Measurements from ENCODE around the gene SORBS1. TPM values are rescaled to one million over a fixed set of nuclear protein-coding genes. Genes with fewer than 3 reads are reported as not detected.

SORBS1 gene
- total and polyA plus RNA-seq, 2 of the 13 experiments (the other 11 are each of a cell fraction or from before 2014, with no cell fraction given): 16.8 to 39.8 TPM

GRCh38 chr10:95352684-95353083 is 208.5 kb downstream of the SORBS1 start:
- no peak for DNase-seq (ENCODE audit: low spot score)
- H3K79me2 ChIP-seq (ENCODE audit: insufficient read depth, low read length): no peaks in the 10 kb centered on the region
- TF ChIP-seq CHCHD3 (CRISPR knock-in tag; IDR thresholded peaks at IDR 0.05) (no peak), ZNF558 (CRISPR knock-in tag; IDR thresholded peaks at IDR 0.05; ENCODE audit: borderline replicate concordance) (0 out of 2 replicates have a peak, but pooled peaks have one; percentile 36), ZNF687 (CRISPR knock-in tag; IDR thresholded peaks at IDR 0.05) (no peak)
- no peak for ATAC-seq
- WGBS (ENCODE audit: low lambda C conversion rate): 100% methylated on average over 2 of the region's 2 CpGs
- H3K4me2 ChIP-seq (ENCODE audit: low read depth, low read length): no peak overlapping the region
- H3K36me3 ChIP-seq (replicated peaks in 1 of 2; ENCODE audit: control insufficient read depth in 1 of 2, insufficient read depth in 2 of 2, low read length in 2 of 2): peaks cover 22 to 48% of the 10 kb centered on the region in 2 experiments
- no peak overlapping the region for H2AFZ ChIP-seq (ENCODE audit: low read length)
- H3K27me3 ChIP-seq (ENCODE audit: control insufficient read depth in 1 of 2, insufficient read depth in 2 of 2, low read length in 2 of 2): no peaks in the 10 kb centered on the region
- no peak for FAIRE-seq
- no peak overlapping the region for H3K9ac ChIP-seq (ENCODE audit: insufficient read depth, low read depth, low read length)
- H3K4me3 ChIP-seq (replicated peaks in 1 of 3; ENCODE audit: insufficient read depth in 1 of 3, low read depth in 2 of 3, low read length in 3 of 3): no peak overlapping the region
- peaks cover 70% of the 10 kb centered on the region for H3K4me1 ChIP-seq (ENCODE audit: insufficient read depth, low read length)
- ChIA-PET POLR2A (no interaction called here), CTCF (ENCODE audit: low intra/inter-chr PET ratio, low total read pairs) (no interaction called here)
- H4K20me1 ChIP-seq (ENCODE audit: insufficient read depth, low read length): no peaks in the 10 kb centered on the region
- in situ Hi-C loops (cut with HindIII; ENCODE audit: extremely low pct_ligation_motif_present, low pct_unique_long_range_greater_than_20kb): no loop called here
- H3K27ac ChIP-seq (ENCODE audit: extremely low read length, insufficient read depth, low read length): no peak overlapping the region
- H3K9me3 ChIP-seq (ENCODE audit: low read length): no peaks in the 10 kb centered on the region
- BruUV-seq (replicated peaks): no TSS peak
- intact Hi-C loops (cut with micrococcal nuclease; ENCODE audit: unreplicated experiment): no loop called here

- no peaks in the 10 kb centered on the region for H3K9me3 ChIP-seq (ENCODE audit: low read length)
- H3K4me1 ChIP-seq (ENCODE audit: insufficient read depth, low read length): peaks cover 84% of the 10 kb centered on the region
- in situ Hi-C loops (cut with HindIII; ENCODE audit: extremely low pct_ligation_motif_present, low pct_unique_long_range_greater_than_20kb) (no loop called here), intact Hi-C loops (cut with micrococcal nuclease; ENCODE audit: unreplicated experiment) (no loop called here)
- H2AFZ ChIP-seq (ENCODE audit: low read length): no peak overlapping the region
- peak overlapping the region; percentile 78 for H3K27ac ChIP-seq (ENCODE audit: extremely low read length, insufficient read depth, low read length)
- peak; percentile 60 for DNase-seq (ENCODE audit: low spot score)
- H4K20me1 ChIP-seq (ENCODE audit: insufficient read depth, low read length): no peaks in the 10 kb centered on the region
- 46% methylated on average over 2 of the region's 2 CpGs for WGBS (ENCODE audit: low lambda C conversion rate)
- peaks cover 12 to 39% of the 10 kb centered on the region in 2 experiments for H3K36me3 ChIP-seq (replicated peaks in 1 of 2; ENCODE audit: control insufficient read depth in 1 of 2, insufficient read depth in 2 of 2, low read length in 2 of 2)
- no peaks in the 10 kb centered on the region for H3K27me3 ChIP-seq (ENCODE audit: control insufficient read depth in 1 of 2, insufficient read depth in 2 of 2, low read length in 2 of 2)
- CTCF ChIA-PET (ENCODE audit: low intra/inter-chr PET ratio, low total read pairs): no interaction called here
- peak; percentile 18 for FAIRE-seq
- peak overlapping the region; percentile 16; the same call in 1 of the 2 replicates for H3K4me2 ChIP-seq (ENCODE audit: low read depth, low read length)
- no peak overlapping the region for H3K9ac ChIP-seq (ENCODE audit: insufficient read depth, low read depth, low read length)
- H3K79me2 ChIP-seq (ENCODE audit: insufficient read depth, low read length): no peaks in the 10 kb centered on the region
- no TSS peak for BruUV-seq (replicated peaks)
- POLR2A ChIA-PET: interaction anchor here (2.0 kb wide), 1 partner anchor 73 kb away, joined by 5 read pairs; no protein-coding TSS in a partner anchor
- H3K4me3 ChIP-seq (replicated peaks in 1 of 3; ENCODE audit: insufficient read depth in 1 of 3, low read depth in 2 of 3, low read length in 3 of 3): no peak overlapping the region
- ATAC-seq: peak; percentile 17
- TF ChIP-seq TRAFD1 (CRISPR knock-in tag; IDR thresholded peaks at IDR 0.05; ENCODE audit: borderline replicate concordance) (no peak), NR2C2 (CRISPR knock-in tag; IDR thresholded peaks at IDR 0.05; ENCODE audit: borderline replicate concordance) (no peak), RORA (CRISPR knock-in tag; IDR thresholded peaks at IDR 0.05) (no peak), ZBTB33 (CRISPR knock-in tag; IDR thresholded peaks at IDR 0.05) (peak; percentile 73)
These were observed 210.3 kb downstream of the SORBS1 start for GRCh38 chr10:95350830-95351228.
